ENCODE data around the gene CCL26. TPM values are rescaled to one million over a fixed set of nuclear protein-coding genes. Genes with fewer than 3 reads are reported as not detected.

CCL26 gene
- total RNA-seq, 1 experiment from 2014 or later, result 7.1 TPM

DNA sequence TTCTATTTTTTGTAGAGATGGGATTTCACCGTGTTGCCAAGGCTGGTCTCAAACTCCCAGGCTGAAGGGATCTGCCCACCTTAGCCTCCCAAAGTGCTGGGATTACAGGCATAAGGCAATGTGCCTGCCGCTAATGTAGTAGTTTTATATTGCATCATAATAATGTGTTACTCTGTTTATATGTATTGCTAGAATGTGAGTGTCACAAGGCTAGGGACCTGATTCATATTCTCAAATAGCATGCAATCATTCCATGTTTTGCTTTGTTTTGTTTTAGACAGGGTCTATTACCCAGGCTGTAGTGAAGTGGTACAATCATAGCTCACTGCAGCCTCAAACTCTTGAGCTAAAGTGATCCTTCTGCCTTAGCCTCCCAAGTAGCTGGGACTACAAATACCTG, 13.5 kb downstream of the CCL26 start:
- TF ChIP-seq EZH2phosphoT487 (IDR thresholded peaks at IDR 0.05; ENCODE audit: borderline replicate concordance, low read length) (no peak), EZH2 (IDR thresholded peaks at IDR 0.05; ENCODE audit: low read length, unreplicated experiment) (no peak), CTCF (conservative IDR thresholded peaks at IDR 0.05; ENCODE audit: low read depth, low read length) (no peak)
- intact Hi-C loops (cut with micrococcal nuclease), result no loop called here
- ATAC-seq (no peak), DNase-seq (no peak)
- Histone ChIP-seq H3K4me1 (ENCODE audit: insufficient read depth, low read length) (no peaks in the 10 kb centered on the region; the same call in 1 of the 2 replicates), H4K20me1 (ENCODE audit: low read length) (no peaks in the 10 kb centered on the region), H3K36me3 (ENCODE audit: low read depth, low read length) (no peaks in the 10 kb centered on the region), H3K9ac (ENCODE audit: low read length) (no peak overlapping the region), H3K9me3 (ENCODE audit: low read length) (no peaks in the 10 kb centered on the region), H3K79me2 (ENCODE audit: low read length) (no peaks in the 10 kb centered on the region), H3K27ac (ENCODE audit: low read length) (no peak overlapping the region), H2AFZ (ENCODE audit: low read length) (no peak overlapping the region), H3K4me2 (ENCODE audit: low read length) (no peak overlapping the region), H3F3A (ENCODE audit: low read length, unreplicated experiment) (no peaks in the 10 kb centered on the region), H3K4me3 (ENCODE audit: low read length) (no peak overlapping the region), H3K27me3 (ENCODE audit: low read length) (no peaks in the 10 kb centered on the region), H3K9me2 (replicated peaks; ENCODE audit: low read length) (no peaks in the 10 kb centered on the region)
- CTCF ChIA-PET, result no interaction called here
- POLR2A ChIA-PET (ENCODE audit: unreplicated experiment), result interaction anchor here (0.6 kb wide), 1 partner anchor 364 kb away, joined by 7 read pairs; no protein-coding TSS in a partner anchor
- no TSS peak for BruUV-seq (replicated peaks)

DNA sequence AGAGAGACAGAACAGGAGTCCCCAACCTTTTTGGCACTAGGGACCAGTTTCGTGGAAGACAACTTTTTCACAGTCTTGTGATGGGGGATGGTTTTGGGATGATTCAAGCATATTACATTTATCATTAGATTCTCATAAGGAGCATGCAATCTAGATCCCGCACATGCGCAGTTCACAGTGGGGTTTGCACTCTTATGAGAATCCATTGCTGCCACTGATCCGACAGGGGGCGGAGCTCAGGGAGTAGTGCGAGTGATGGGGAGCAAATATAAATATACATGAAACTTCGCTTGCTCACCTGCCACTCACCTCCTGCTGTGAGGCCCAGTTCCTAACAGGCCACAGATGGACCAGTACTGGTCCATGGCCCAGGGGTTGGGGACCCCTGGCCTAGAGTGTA, 14.2 kb downstream of the CCL26 start:
- no peak for DNase-seq
- H3K79me2 ChIP-seq (ENCODE audit: low read length), result no peaks in the 10 kb centered on the region
- H2AFZ ChIP-seq (ENCODE audit: low read length), result no peak overlapping the region
- BruUV-seq (replicated peaks), result no TSS peak
- H3K27ac ChIP-seq (ENCODE audit: low read length), result no peak overlapping the region
- H4K20me1 ChIP-seq (ENCODE audit: low read length), result no peaks in the 10 kb centered on the region
- no peaks in the 10 kb centered on the region for H3K36me3 ChIP-seq (ENCODE audit: low read depth, low read length)
- H3K9ac ChIP-seq (ENCODE audit: low read length), result no peak overlapping the region
- H3K4me1 ChIP-seq (ENCODE audit: insufficient read depth, low read length), result no peaks in the 10 kb centered on the region; the same call in 1 of the 2 replicates
- H3K9me2 ChIP-seq (replicated peaks; ENCODE audit: low read length), result no peaks in the 10 kb centered on the region
- no peaks in the 10 kb centered on the region for H3F3A ChIP-seq (ENCODE audit: low read length, unreplicated experiment)
- no peak overlapping the region for H3K4me3 ChIP-seq (ENCODE audit: low read length)
- H3K9me3 ChIP-seq (ENCODE audit: low read length), result no peaks in the 10 kb centered on the region
- ATAC-seq, result no peak
- no peaks in the 10 kb centered on the region for H3K27me3 ChIP-seq (ENCODE audit: low read length)
- intact Hi-C loops (cut with micrococcal nuclease), result no loop called here
- CTCF ChIA-PET, result no interaction called here
- TF ChIP-seq EZH2phosphoT487 (IDR thresholded peaks at IDR 0.05; ENCODE audit: borderline replicate concordance, low read length) (no peak), EZH2 (IDR thresholded peaks at IDR 0.05; ENCODE audit: low read length, unreplicated experiment) (no peak), CTCF (conservative IDR thresholded peaks at IDR 0.05; ENCODE audit: low read depth, low read length) (no peak)
- POLR2A ChIA-PET (ENCODE audit: unreplicated experiment), result interaction anchor here (0.6 kb wide), 1 partner anchor 365 kb away, joined by 7 read pairs; no protein-coding TSS in a partner anchor
- no peak overlapping the region for H3K4me2 ChIP-seq (ENCODE audit: low read length)

DNA sequence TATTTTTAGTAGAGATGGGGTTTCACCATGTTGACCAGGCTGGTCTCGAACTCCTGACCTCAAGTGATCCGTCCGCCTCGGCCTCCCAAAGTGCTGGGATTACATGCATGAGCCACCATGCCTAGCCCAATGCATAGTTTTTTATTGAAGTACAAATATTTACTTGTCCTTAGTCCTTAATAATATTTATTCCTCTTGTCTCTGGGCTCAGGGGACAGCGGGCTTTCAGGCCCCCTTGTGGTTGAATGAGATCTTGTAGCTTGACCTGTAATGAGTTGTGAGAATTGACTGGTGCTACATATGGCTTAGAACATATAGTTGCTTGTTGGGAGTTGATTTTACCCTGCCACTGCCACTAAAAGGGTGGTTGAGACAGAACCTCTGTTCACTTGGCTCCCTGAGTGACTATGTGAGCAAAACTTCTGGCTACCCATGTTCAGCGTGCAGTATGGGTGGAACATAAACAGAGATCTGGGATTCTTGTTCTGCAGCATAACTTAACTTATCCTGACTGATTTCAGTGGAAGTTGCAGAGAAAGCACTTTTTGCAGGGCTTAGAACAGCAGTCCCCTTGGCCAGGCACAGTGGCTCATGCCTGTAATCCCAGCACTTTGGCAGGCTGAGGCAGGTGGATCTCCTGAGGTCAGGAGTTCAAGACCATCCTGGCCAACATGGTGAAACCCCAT, 14.9 kb downstream of the CCL26 start:
- ChIA-PET CTCF (no interaction called here), POLR2A (ENCODE audit: unreplicated experiment) (no interaction called here)
- Histone ChIP-seq H3K4me3 (ENCODE audit: low read length) (no peak overlapping the region), H3K4me2 (ENCODE audit: low read length) (no peak overlapping the region), H3K27ac (ENCODE audit: low read length) (no peak overlapping the region), H3K4me1 (ENCODE audit: insufficient read depth, low read length) (no peaks in the 10 kb centered on the region; the same call in 1 of the 2 replicates), H4K20me1 (ENCODE audit: low read length) (no peaks in the 10 kb centered on the region), H2AFZ (ENCODE audit: low read length) (no peak overlapping the region), H3K9me3 (ENCODE audit: low read length) (no peaks in the 10 kb centered on the region), H3F3A (ENCODE audit: low read length, unreplicated experiment) (no peaks in the 10 kb centered on the region), H3K36me3 (ENCODE audit: low read depth, low read length) (no peaks in the 10 kb centered on the region), H3K9ac (ENCODE audit: low read length) (no peak overlapping the region), H3K27me3 (ENCODE audit: low read length) (no peaks in the 10 kb centered on the region), H3K9me2 (replicated peaks; ENCODE audit: low read length) (no peaks in the 10 kb centered on the region), H3K79me2 (ENCODE audit: low read length) (no peaks in the 10 kb centered on the region)
- BruUV-seq (replicated peaks), result no TSS peak
- TF ChIP-seq EZH2phosphoT487 (IDR thresholded peaks at IDR 0.05; ENCODE audit: borderline replicate concordance, low read length) (no peak), CTCF (conservative IDR thresholded peaks at IDR 0.05; ENCODE audit: low read depth, low read length) (peak; percentile 70)
- peak; percentile 68 for DNase-seq
- peak; percentile 90 for ATAC-seq
- intact Hi-C loops (cut with micrococcal nuclease), result no loop called here
